Gastroesophageal sphincter (tissue), 3 donors: ENCODE data around the gene PRR14L.

ENCODE experiments used
- EP300 ChIP-seq: sonication (generic); formaldehyde crosslinking; IDR thresholded peaks from one replicate; pipeline ENCODE4 v1.6.1; 2017; ENCODE audit warnings: antibody characterized with exemption, mild to moderate bottlenecking
- POLR2AphosphoS5 ChIP-seq: sonication (generic); formaldehyde crosslinking; IDR thresholded peaks from one replicate; pipeline ENCODE4 v1.6.1; 2017; ENCODE audit warnings: antibody characterized with exemption
- TF ChIP-seq, protein P1 (sequence below), 4 experiments: fragments of 200-600 bp in 2 of 4; fragments of 450-650 bp in 2 of 4; sonication (generic) in 1 of 4; IDR thresholded peaks; one replicate each; pipeline ENCODE4 v1.5.1; 2017 to 2019; ENCODE audit warnings: antibody characterized with exemption in 4 of 4, mild to moderate bottlenecking in 2 of 4, moderate library complexity in 2 of 4

DNA sequence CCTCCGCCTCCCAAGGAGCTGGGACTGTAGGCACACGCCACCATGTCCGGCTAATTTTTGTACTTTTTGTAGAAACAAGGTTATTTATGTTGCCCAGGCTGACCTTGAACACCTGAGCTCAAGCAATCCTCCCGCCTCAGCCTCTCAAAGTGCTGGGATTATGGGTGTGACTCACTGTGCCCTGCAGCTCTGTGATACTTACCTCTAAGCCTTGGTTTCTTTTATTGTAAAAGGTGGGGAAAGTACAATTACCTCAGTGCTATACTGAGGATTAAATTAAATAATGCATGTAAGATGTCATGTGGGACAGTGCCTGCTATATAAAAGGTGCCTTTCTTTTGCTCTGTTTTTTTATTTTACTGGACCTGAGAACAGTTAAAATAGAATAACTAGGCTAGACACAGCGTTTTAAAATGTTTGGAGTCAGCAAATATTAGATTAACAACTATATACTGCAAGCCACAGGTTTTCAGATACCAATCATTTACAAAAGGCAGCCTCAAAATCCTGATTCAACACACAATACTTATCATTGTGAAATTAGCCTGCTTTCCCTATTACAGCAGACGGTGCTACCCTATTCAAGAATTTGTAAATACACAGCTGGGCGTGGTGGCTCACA lies 30.0 kb downstream of the PRR14L start:
- TF ChIP-seq, protein P1, sequence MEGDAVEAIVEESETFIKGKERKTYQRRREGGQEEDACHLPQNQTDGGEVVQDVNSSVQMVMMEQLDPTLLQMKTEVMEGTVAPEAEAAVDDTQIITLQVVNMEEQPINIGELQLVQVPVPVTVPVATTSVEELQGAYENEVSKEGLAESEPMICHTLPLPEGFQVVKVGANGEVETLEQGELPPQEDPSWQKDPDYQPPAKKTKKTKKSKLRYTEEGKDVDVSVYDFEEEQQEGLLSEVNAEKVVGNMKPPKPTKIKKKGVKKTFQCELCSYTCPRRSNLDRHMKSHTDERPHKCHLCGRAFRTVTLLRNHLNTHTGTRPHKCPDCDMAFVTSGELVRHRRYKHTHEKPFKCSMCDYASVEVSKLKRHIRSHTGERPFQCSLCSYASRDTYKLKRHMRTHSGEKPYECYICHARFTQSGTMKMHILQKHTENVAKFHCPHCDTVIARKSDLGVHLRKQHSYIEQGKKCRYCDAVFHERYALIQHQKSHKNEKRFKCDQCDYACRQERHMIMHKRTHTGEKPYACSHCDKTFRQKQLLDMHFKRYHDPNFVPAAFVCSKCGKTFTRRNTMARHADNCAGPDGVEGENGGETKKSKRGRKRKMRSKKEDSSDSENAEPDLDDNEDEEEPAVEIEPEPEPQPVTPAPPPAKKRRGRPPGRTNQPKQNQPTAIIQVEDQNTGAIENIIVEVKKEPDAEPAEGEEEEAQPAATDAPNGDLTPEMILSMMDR (IDR thresholded peaks at IDR 0.05): no peak
- TF ChIP-seq EP300 (no peak), POLR2AphosphoS5 (no peak)
